Mammary epithelial cell (primary cell): ENCODE measurements around the gene MYOZ3.

Experiments used
- EZH2 ChIP-seq: IDR thresholded peaks from 2 replicates; pipeline ENCODE4 v1.6.1; 2012; ENCODE audit warnings: low read length, inconsistent platforms, borderline replicate concordance
- TF ChIP-seq, protein P1 (sequence below), 2 donors: IDR thresholded peaks in 1 of 2; conservative IDR thresholded peaks in 1 of 2; 2 replicates each; pipeline ENCODE4 v1.5.1; 2011 to 2012; ENCODE audit warnings: inconsistent platforms in 2 of 2, low read length in 2 of 2, mild to moderate bottlenecking in 2 of 2, control low read depth in 1 of 2, low read depth in 1 of 2; ENCODE audit not compliant: insufficient read depth in 1 of 2; ENCODE audit errors: extremely low read depth in 1 of 2

DNA sequence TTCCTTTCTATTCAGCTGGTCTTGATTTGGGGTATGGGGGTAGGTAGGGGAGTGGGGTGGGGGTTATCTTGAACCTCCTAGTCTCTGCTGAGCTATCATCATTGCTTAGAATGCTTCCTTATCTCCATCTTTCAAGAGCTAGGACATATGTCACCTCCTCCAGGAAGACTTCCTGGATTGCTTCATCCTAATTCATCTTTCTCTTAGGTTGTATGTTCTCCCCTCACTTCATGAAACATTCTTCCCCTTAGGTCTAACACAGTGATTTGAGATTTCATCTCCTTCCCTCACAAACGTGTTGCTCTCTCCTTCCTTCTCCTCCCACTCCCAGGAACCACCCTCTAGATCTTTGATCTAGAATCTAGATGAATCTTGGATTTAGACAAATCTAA is 23.0 kb upstream of the MYOZ3 start:
- TF ChIP-seq, protein P1, sequence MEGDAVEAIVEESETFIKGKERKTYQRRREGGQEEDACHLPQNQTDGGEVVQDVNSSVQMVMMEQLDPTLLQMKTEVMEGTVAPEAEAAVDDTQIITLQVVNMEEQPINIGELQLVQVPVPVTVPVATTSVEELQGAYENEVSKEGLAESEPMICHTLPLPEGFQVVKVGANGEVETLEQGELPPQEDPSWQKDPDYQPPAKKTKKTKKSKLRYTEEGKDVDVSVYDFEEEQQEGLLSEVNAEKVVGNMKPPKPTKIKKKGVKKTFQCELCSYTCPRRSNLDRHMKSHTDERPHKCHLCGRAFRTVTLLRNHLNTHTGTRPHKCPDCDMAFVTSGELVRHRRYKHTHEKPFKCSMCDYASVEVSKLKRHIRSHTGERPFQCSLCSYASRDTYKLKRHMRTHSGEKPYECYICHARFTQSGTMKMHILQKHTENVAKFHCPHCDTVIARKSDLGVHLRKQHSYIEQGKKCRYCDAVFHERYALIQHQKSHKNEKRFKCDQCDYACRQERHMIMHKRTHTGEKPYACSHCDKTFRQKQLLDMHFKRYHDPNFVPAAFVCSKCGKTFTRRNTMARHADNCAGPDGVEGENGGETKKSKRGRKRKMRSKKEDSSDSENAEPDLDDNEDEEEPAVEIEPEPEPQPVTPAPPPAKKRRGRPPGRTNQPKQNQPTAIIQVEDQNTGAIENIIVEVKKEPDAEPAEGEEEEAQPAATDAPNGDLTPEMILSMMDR (conservative IDR thresholded peaks at IDR 0.05 in 1 of 2, IDR thresholded peaks at IDR 0.05 in 1 of 2; ENCODE audit: extremely low read depth in 1 of 2, insufficient read depth in 1 of 2, low read depth in 1 of 2, low read length in 2 of 2), result no peak
- no peak for TF ChIP-seq EZH2
